NCI-H1092 treated with DMSO at 0.1 percent for 48 hours (cell line): Measurements from ENCODE around the gene HOXB7.

Source experiments
- DNase-seq: peaks from one replicate; lab custom pipeline; 2025; lab: John Stamatoyannopoulos, UW

Gene HOXB7

DNA sequence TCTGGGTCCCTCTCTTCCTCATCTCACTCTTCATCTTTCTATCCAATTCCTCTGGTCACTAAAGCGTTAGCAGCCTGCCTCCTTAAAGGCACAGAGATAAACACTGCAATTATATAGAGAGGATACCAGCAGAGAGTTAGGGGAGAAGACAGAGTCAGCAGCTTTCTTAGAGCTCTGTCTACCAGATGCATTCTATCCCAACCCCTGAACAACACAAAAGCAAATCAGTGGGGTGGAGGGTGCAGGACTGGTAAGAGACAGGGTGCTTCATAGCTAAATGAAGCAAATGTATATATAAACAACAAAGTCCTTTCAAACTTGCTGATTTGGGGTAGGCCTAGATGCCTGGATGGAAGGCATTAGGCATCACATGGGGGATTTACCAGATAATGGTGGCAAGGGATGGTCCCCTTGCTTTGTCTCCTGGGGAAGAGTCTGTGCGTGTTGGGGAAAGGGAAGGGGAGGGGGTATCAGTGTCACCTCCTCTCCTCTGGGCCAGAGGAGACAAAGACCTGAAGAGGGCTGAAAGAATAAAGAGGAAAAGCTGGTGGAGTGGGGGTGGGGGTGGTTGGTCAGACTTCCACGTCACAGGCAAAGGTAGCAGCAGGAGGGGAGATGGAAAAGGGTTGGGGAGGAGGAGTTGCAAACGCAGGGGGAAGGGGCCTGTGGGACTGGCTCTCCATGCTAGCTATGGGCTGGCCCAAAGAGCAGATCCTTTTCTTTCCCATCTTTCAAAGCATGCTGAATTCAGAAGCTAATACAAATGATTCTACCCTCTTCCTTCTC lies 44.7 kb downstream of the HOXB7 start:
- no peak for DNase-seq

GRCh38 chr17:48565022-48565554 lies 45.7 kb downstream of the HOXB7 start:
- no peak for DNase-seq

DNA sequence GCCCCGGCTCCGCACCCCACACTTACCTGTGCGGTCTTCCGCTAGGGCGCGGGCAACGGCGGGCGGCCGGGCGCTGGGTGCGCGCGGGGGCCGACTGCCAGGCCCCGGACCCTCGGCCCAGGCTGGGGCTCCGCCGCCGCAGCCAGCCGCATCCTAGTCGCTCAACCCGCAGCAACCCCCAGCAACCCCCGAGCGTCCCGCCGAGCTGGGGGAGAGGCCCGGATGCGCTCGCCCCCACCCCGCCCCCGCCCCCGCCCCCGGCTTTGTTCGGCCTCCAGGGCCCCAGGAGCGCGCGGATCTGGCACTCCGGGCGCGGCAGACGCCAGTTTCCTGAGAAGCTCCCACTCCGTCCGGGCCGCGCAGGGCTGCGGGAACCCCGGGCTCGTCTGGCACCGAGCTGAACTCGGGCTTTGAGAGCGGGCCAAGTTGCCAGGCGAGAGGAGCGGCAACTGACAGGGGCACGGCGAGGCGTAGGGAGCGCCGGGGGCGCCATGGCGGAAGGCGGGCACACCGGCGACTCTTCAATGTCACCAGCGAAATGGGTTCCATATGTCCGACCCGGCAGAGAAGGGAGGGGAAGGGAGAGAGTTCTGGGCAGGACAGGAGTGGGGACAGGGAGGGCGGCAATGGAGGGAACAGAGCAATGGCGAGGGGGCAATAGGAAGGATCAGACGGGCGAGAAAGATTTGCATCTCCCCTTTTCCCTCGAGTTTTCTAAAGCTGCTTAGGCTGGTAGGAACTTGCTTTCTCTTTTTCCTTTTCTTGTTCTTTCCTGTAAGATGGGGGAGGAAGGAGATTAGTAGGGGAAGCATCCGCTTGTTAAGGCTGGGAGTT lies 46.4 kb downstream of the HOXB7 start:
- no peak for DNase-seq

DNA sequence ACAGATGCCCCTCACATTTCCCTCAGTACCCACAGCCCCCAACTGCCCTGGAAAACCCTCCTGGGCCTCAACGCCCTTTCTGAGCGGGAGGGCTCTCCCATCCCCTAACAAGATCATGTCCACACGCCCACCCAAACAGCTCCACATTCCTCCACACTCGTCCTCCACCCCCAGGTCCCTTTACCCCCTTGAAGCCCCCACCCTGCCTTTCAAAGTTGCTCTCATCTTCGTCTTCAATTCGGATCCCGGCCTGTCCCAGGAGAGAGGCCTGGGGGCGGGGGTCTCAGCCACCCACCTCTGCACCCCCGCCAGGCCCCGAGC lies 47.0 kb downstream of the HOXB7 start:
- DNase-seq, result no peak

DNA sequence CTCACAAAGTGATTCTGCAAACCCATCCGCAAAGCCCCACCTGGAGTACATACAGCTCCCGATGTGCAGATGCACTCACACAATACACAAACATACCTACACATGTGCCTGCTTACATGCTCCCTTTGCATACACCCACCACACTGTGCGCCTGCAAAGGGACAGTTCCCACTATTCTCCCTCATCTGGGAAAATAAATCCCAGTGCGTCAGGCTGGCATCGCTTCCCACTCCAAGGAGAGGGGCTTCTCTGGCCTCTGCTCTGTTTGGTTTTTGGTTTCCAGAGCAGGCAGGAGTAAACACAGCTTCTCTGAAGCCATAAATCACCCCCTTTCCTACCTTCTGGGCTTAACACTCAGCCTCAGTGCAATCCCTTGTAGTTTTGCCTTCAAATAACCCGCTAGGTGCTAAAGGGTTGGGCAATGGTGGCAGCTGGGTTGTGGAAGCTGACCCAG lies 47.4 kb downstream of the HOXB7 start:
- no peak for DNase-seq

DNA sequence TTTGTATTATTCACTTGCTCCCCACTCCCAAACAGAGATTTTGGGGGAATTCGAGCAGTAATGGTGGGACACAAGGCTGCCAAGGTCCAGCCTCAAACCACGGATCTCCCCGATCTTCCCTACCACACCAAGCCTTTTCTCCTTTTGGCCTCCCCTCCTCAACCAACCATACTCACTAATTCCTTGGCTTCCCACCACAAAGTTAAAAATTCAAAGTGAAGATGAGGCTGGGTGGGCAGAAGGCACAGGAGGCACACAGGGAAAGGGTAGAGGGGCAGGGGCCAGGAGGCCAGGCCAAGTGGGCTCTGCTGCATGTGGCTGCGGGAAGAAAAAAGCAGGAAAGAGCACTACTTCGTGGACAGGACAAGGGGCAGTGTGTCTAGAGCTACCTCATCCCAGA lies 47.9 kb downstream of the HOXB7 start:
- DNase-seq, result no peak

- no peak for DNase-seq
Observed at GRCh38 chr17:48561884-48562810, 48.7 kb downstream of the HOXB7 start.

DNA sequence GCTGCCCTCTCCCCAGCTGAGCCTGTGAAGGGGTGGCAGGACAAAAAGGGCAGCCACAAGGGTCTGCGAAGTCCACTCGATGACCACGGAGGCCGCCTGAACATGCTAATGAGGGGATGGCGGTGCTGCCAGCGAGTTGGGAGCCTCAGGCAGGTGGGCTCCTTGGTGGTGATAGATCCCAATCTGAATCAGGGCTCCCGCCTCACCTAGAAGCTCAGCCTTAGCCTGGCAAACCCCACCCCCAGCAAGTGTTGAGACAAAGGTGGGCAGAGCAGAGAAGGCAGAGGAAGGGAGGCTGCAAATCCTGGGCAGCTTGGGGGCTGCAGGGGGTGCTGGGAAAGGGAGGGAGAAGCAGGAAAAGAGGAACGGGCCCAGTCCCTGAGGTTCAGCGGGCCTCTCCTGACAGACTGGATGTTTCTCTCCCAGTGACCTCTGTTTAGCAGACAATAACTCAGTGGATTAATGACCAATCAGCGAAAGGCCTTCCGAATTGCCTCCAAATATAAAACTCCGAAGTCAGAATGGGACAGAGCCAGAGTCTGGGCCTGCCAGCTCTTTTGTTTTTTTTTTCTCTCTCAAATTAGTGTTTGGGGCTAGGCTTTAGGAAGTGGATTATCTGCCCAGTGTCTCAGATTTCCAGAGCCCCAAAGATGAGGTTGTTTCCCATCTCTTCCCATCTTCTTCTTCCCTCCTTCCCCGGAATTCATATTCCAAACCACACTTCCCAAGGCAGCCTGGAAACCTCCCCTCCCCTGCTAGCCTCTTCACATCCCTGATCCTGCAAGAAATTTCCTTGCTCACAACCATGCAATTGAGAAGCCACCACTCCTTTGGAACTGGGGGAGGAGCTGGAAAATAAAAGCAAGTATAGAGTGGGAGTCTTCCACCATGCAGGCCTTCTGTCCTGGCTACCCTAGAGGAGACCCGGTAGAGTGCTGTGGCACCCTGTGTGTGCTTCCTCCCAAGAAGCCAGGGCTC lies 50.7 kb downstream of the HOXB7 start:
- DNase-seq, result no peak

DNA sequence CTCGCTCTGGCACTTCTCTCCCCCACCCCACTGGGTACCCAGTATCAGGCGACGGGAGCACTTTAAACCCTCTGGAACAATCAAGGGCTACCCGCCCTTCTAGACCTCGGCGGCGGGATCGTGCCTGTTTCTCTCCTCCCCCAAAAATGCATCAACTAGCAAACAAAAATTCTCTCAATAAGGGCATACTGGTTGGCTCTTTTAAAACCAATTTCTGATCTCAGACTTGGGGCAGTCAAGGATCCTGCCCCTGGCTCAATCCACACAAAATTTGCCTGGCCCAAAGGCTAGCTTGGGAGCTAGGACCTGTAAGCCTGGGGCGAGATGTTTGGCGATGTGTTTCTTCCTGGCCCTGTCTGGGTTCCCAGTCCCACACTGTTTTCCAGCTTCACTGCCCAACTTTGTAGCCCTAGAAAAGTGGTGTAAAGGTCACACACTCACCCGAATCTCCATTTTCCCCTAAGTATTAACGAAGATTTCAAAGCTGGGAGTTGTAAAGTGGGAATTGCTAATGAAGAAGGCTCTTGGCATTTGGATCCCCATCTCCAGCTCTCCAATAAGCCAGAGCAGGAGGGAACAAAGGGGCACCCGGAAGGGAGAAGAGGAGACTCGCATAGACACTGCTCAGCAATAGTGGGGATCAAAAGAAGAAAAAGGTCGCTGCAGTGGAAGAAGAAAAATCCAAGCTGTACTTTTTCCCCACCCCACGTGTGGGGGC lies 51.5 kb downstream of the HOXB7 start:
- no peak for DNase-seq

DNA sequence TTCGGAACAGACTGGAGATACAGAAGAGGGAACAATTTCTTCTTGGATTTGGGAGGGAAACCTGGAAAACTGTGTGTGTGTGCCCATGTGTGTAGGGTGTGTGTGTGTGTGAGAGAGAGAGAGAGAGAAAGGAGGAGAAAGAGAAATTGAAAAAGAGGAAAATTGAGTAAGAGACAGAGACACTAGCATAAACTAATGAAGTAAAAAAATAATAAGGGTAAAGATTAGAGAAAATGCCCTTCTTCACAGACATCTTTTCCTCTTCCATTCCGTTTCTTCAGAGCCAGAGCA lies 52.0 kb downstream of the HOXB7 start:
- no peak for DNase-seq

DNA sequence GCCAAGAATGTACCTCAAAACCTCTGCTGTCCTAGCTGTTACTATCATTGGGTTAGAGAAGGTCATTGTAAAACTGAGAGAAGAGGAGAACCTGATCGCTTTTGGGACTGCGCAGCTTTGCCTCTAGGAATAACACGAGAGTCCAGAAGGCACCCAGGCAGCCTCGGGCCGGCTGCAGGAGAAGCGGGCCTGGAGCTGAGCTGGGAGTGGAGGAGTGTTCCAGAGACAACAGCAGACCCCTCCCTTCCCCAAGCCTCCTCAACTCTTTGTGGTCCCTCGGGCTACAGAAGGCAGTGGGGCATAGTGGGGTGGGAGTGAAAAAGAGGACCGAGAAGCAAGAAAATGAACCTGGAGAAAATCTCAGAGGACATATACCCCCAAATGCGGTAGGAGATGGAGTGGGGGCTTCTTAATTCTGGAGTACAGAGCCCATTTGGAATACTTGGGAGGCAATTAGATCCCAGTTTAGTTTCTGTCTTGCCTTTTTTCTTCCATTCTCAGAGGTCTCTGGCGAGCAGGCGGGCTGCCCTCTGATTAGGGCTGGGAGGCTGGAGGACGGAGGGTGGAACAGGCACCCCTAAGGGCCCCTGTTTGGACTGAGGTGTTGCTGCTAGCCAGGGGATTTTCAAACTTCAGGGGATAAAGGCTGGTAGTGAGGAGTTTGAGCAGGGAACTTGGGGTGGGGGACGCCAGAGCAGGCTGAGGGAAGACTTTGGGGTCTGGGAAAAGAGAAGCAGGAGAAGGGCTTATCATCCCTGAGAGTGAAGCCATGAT lies 52.6 kb downstream of the HOXB7 start:
- no peak for DNase-seq
